ENCODE data around the gene CACNB2. TPM values are rescaled to one million over a fixed set of nuclear protein-coding genes. Genes with fewer than 3 reads are reported as not detected.

Gene CACNB2
- total and polyA plus RNA-seq, 2 donors (not counting 3 experiments of a cell fraction or from before 2014, with no cell fraction given), result not detected

DNA sequence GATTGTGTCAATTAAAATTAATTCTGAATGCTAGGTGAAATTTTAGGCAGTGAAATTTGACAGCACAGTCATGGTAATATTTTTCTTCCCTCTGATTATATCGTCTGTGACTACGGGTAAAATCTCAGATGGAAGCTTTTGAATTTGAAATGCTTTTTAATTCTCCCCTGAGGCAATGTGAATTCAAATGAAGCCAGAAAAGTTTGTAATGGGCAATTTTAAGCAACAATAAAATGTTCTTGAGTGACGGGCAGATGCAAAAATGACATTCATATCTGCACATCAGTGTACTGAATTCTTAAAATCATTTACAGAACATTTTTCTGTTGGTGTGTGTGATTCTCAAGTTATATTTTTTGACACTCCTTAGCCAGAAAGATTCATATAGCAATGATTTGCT is 376.6 kb downstream of the CACNB2 start:
- intact Hi-C loops (cut with micrococcal nuclease), result no loop called here
- TF ChIP-seq GATA2 (IDR thresholded peaks at IDR 0.05; ENCODE audit: insufficient read depth, insufficient read length, low read depth, low read length) (no peak), MYC (IDR thresholded peaks at IDR 0.05; ENCODE audit: low read depth, low read length) (no peak), FOS (IDR thresholded peaks at IDR 0.05; ENCODE audit: borderline replicate concordance, insufficient read depth, low read length) (no peak), POLR2A (IDR thresholded peaks at IDR 0.05; ENCODE audit: low read depth, low read length) (no peak), POLR2AphosphoS5 (IDR thresholded peaks at IDR 0.05; ENCODE audit: insufficient read depth, low read depth, low read length) (no peak), JUN (IDR thresholded peaks at IDR 0.05; ENCODE audit: borderline replicate concordance, insufficient read depth, insufficient read length, low read depth) (no peak), EZH2 (IDR thresholded peaks at IDR 0.05; ENCODE audit: borderline replicate concordance, low read depth, low read length, severe bottlenecking) (no peak)
- TF ChIP-seq, protein P1, sequence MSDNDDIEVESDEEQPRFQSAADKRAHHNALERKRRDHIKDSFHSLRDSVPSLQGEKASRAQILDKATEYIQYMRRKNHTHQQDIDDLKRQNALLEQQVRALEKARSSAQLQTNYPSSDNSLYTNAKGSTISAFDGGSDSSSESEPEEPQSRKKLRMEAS (IDR thresholded peaks at IDR 0.05; ENCODE audit: insufficient read depth, insufficient read length), result no peak
- TF ChIP-seq, protein P2, sequence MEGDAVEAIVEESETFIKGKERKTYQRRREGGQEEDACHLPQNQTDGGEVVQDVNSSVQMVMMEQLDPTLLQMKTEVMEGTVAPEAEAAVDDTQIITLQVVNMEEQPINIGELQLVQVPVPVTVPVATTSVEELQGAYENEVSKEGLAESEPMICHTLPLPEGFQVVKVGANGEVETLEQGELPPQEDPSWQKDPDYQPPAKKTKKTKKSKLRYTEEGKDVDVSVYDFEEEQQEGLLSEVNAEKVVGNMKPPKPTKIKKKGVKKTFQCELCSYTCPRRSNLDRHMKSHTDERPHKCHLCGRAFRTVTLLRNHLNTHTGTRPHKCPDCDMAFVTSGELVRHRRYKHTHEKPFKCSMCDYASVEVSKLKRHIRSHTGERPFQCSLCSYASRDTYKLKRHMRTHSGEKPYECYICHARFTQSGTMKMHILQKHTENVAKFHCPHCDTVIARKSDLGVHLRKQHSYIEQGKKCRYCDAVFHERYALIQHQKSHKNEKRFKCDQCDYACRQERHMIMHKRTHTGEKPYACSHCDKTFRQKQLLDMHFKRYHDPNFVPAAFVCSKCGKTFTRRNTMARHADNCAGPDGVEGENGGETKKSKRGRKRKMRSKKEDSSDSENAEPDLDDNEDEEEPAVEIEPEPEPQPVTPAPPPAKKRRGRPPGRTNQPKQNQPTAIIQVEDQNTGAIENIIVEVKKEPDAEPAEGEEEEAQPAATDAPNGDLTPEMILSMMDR (IDR thresholded peaks at IDR 0.05; ENCODE audit: extremely low read depth in 1 of 2, insufficient read depth in 1 of 2, low read depth in 1 of 2, low read length in 2 of 2), result no peak
- FAIRE-seq, result no peak
- no TSS peak for BruUV-seq (replicated peaks)
- H2AFZ ChIP-seq (ENCODE audit: low read depth, low read length), result no peak overlapping the region
- H3K79me2 ChIP-seq (ENCODE audit: control insufficient read depth, insufficient read depth, low read length), result no peaks in the 10 kb centered on the region
- H3K4me2 ChIP-seq (ENCODE audit: insufficient read depth, low read length), result no peak overlapping the region
- H3K9ac ChIP-seq (replicated peaks; ENCODE audit: extremely low read depth, insufficient read depth, low read length), result no peak overlapping the region
- dilution Hi-C loops (cut with MboI; ENCODE audit: extremely low pct_ligation_motif_present, low sequenced_read_pairs), result no loop called here
- CTCF ChIA-PET, result no interaction called here
- H3K4me3 ChIP-seq (replicated peaks in 1 of 3; ENCODE audit: insufficient read depth in 1 of 3, low read depth in 1 of 3, low read length in 3 of 3), result no peak overlapping the region
- no peak overlapping the region for H3K27ac ChIP-seq (ENCODE audit: insufficient read depth, low read depth, low read length)
- H3K9me1 ChIP-seq (replicated peaks; ENCODE audit: control insufficient read depth, extremely low read depth, insufficient read depth, low read length), result no peaks in the 10 kb centered on the region
- H3K4me1 ChIP-seq (ENCODE audit: control insufficient read depth, extremely low read depth, insufficient read depth, low read length), result no peaks in the 10 kb centered on the region
- POLR2A ChIA-PET, result no interaction called here
- no peaks in the 10 kb centered on the region for H4K20me1 ChIP-seq (replicated peaks; ENCODE audit: control insufficient read depth, extremely low read depth, insufficient read depth, low read length)
- no peaks in the 10 kb centered on the region for H3K9me3 ChIP-seq (replicated peaks; ENCODE audit: control insufficient read depth, insufficient read depth, low read length)
- H3K27me3 ChIP-seq (ENCODE audit: control insufficient read depth in 2 of 2, insufficient read depth in 2 of 2, low read length in 2 of 2), result no peaks in the 10 kb centered on the region
- DNase-seq (ENCODE audit: low read depth, low spot score), result no peak
- no peaks in the 10 kb centered on the region for H3K36me3 ChIP-seq (ENCODE audit: control insufficient read depth in 2 of 2, extremely low read depth in 1 of 2, insufficient read depth in 2 of 2, low read length in 2 of 2)

Measured in endothelial cell of umbilical vein (primary cell).